Breast epithelium (tissue), 3 donors: Measurements from ENCODE around the gene ZBTB39.

Source experiments
- CTCF ChIP-seq, 3 donors: fragments of 450-650 bp; IDR thresholded peaks; one replicate each; pipeline ENCODE4 v1.5.1; 2016 to 2017; ENCODE audit warnings: antibody characterized with exemption in 3 of 3, mild to moderate bottlenecking in 3 of 3, moderate library complexity in 3 of 3
- POLR2A ChIP-seq: fragments of 450-650 bp; IDR thresholded peaks from one replicate; pipeline ENCODE4 v1.6.1; 2016; ENCODE audit warnings: antibody characterized with exemption, mild to moderate bottlenecking, moderate library complexity

- no peak for TF ChIP-seq CTCF (IDR thresholded peaks at IDR 0.05)
- TF ChIP-seq POLR2A: no peak
These were observed 12.6 kb upstream of the ZBTB39 start for GRCh38 chr12:57018906-57019305.
